ENCODE data around the gene NHERF2.

NHERF2 gene

DNA sequence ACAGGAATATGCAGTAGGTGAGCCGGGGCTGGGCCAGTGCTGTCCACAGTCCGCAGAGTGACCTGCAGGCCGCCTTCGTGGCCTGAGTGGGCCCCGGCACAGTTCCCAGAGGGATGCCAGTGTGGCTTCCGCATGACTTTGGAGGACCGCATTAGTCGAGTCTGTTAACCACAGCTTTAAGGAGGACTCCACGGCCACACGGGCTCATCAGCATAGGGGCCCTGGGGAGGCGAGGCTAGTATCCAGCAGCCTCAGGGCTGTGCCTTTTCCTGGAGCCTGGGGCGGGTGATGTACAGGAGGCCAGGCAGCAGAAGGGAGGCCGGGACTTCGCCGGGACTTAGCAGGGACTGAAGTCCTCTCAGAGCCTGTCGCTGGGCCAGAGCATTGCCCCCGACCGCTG lies 34.3 kb downstream of the NHERF2 start:
- DNase-seq (ENCODE audit: low spot score) = no peak

DNA sequence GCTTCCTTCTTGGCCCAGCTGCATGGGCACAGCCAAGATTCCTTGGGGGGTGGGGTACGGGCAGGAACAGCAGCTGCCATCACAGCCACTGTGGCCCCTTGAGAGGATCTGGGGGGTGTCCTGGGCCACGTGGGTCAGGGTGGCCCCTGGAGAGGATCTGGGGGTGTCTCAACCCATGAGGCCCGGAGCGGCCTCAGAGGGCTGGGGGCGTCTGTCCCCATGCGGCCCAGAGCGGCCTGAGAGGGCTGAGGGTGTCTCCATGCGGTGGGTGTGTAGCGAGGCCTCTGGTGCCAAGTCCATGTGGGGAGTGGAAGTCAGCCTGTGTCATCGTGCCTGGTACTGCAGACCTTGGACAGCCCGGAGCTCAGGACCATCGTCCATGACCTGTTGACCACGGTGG lies 34.8 kb downstream of the NHERF2 start:
- no peak for DNase-seq (ENCODE audit: low spot score)

DNA sequence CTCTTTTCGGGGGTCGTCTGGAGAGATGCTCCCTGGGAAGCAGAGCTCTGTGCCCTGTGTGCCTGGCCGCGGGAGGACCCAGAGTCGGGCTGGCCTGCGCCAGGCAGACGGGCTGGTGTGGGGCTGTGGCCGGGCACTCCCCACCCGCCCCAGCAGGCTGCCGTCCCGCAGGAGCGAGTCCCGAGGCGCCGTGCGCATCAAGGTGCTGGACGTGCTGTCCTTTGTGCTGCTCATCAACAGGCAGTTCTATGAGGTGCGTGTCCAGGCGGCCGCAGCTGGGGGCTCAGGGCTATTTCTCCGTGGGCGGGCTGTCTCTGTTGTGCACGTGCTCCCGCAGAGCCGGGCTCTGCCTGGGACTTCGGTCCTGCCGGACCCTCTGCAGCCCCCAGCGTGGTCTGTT lies 36.1 kb downstream of the NHERF2 start:
- DNase-seq (ENCODE audit: low spot score) = no peak

DNA sequence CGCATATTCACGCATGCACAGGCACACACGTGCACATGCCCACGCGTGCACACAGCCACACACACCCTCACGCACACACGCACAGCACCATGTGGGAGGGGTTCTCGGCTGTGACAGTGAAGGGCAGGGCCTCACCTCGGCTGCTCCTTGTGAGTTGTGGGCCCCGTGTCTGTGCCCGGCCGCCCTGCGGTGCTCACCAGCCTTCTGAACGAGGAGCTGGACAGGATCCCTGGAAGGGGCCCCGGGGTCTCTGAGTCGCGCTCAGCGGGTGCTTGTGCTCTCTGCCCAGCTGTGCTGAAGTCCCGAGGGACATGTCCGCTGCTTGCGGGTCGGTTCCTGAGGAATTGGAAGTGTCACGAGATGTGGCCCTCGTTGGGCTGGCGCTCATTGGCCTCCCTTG lies 37.2 kb downstream of the NHERF2 start:
- DNase-seq (ENCODE audit: low spot score) = no peak

DNA sequence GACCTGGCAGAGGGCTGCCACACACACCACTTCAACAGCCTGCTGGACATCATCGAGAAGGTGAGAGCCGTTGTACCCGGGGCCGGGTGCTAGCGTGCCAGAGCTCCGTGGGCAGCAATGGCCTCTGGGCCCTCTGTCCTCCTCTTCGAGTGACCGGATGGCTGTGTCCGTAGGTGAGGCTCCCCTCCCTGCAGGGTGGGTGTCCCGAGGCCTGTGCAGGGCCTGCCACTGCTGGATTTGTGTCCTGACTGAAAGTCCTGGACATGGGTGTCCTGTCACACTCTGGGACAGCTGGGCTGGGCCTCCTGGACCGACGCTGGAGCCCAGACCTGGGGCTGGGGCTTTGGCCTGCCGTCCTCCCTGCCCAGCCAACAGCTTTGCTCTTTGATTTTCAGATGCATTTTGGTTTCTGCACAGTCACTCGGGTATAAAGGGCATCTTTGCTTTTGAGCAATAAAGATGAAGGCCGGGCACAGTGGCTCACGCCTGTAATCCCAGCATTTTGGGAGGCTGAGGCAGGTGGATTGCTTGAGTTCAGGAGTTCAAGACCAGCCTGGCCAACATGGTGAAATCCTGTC lies 37.8 kb downstream of the NHERF2 start:
- no peak for DNase-seq (ENCODE audit: low spot score)

DNA sequence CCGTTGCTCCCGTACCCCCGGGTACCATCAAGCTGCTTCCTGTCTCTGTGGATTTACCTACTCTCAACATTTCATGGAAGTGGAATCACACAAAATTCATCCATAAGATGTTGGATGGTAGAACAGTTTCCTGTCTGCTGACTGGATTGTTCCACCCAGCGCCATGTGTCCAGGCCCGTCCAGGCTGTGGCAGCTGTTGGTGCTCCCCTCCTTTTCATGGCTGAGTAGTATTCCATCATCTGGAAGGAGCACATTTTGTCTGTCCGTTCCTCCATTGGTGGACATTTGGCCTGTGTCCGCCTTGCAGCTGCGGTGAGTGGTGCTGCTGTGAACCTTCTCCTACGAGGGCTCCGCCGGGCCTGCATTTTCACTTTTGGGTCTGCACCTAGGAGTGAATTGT lies 39.4 kb downstream of the NHERF2 start:
- no peak for DNase-seq (ENCODE audit: low spot score)

DNA sequence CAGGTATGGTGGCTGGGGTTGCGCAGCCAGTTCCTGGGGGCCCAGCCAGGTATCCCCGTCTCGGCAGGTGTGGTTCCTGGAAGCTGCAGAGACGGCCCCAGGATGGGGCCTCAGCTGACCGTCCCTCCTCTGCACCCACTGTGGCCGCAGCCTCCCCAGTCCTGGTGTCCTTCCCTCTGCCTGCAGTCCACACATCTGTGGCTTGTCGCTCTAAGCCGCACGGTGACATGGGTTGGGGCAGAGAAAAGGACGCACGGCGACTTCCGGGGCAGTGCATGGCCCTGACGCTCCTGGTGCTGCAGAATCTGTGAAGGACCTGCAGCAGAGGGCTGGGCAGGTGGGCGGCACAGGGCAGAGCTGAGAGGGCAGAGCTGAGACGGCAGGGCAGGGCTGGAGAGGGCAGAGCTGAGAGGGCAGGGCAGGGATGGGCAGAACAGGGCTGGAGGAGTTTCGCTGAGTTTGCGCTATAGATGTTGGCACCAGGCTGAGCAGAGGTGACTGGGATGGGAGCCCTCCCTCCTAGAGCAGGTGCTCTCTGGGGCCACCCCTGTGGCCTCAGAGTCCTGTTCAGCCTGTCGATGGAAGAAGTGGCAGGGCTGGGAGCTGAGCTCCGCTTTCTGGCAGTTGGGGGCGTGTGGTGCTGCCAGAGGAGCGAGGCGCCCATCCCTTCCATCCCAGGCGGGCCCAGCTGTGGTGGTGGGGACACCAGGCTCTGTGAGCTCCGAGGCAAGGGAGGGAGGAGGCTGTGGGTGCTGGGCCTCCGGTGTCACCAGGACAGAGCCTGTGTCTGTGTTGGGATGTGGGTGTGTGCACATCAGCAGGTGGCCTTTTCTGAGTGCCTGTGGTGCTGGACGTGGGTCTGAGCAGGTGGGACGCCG lies 44.1 kb downstream of the NHERF2 start:
- DNase-seq (ENCODE audit: low spot score) = no peak

DNA sequence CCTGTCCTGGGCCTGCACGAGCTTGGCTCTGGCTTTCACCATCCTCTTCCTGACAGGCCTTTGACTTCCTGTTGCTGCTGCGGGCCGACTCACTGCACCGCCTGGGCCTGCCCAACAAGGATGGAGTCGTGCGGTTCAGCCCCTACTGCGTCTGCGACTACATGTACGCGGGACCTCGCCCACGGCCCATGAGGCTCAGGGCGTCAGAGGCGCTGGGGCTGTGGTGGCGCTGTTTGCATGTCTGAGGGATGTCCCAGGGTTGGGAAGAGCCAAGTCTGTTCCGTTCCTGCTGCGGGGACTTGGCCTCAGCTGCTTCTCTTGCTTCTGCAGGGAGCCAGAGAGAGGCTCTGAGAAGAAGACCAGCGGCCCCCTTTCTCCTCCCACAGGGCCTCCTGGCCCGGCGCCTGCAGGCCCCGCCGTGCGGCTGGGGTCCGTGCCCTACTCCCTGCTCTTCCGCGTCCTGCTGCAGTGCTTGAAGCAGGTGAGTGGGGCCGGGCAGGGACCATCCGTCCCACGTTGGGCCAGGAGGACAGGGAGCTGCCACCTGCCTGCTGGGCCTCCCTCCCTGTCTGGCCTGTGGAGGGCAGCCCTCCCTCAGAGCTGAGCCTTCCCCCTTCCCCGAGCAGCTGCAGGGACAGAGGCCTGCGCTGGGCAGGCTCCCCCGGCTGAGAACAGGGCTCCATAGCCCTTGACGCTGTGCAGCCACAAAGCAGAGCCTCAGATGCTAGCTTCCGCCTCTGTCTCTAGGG lies 44.9 kb downstream of the NHERF2 start:
- no peak for DNase-seq (ENCODE audit: low spot score)

DNA sequence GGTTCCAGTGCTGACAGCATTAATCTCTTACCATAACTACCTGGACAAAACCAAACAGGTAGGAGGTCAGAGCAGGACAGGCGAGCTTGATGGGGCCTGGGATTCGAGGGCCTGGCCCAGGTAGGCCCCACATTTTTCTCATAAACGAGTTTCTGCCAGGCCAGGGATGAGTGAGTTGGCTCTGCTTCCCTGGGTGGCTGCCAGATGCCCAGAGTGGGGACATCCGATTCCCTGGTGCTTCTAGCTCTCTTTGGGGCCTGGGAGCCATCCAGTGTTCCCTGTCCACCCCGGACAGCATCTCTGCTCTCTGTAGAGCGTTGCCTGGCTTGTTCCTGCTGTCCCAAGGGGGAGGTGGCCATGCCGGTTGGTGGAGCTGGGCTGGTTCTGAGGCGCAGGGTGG lies 46.2 kb downstream of the NHERF2 start:
- DNase-seq (ENCODE audit: low spot score) = no peak

DNA sequence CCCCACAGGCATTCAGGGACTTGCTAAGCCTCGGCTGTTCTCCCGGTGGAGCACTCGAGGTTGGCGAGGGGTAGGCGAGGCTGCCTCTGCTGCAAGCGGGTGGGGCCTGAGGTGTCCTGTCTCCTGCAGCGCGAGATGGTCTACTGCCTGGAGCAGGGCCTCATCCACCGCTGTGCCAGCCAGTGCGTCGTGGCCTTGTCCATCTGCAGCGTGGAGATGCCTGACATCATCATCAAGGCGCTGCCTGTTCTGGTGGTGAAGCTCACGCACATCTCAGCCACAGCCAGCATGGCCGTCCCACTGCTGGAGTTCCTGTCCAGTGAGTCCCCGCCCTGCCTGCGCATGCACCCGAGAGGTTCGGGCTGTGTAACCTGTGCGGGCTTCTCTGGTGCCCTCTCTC lies 47.4 kb downstream of the NHERF2 start:
- DNase-seq (ENCODE audit: low spot score) = no peak

DNA sequence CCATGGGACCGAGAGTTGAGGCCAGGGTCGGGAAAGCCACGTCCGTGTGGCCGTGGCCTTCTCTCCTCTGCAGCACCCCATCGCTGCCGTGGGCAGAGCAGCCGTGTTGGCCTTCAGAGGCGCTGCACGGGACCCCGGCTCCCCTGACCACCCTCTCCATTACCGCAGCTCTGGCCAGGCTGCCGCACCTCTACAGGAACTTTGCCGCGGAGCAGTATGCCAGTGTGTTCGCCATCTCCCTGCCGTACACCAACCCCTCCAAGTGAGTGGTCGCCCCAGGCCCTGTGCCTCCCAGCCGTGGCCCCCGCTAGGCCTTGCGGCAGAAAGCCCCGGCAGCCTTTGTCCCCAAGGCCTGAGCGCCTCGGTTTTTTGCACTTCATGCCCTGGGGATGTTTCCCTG lies 48.9 kb downstream of the NHERF2 start:
- DNase-seq (ENCODE audit: low spot score) = no peak

DNA sequence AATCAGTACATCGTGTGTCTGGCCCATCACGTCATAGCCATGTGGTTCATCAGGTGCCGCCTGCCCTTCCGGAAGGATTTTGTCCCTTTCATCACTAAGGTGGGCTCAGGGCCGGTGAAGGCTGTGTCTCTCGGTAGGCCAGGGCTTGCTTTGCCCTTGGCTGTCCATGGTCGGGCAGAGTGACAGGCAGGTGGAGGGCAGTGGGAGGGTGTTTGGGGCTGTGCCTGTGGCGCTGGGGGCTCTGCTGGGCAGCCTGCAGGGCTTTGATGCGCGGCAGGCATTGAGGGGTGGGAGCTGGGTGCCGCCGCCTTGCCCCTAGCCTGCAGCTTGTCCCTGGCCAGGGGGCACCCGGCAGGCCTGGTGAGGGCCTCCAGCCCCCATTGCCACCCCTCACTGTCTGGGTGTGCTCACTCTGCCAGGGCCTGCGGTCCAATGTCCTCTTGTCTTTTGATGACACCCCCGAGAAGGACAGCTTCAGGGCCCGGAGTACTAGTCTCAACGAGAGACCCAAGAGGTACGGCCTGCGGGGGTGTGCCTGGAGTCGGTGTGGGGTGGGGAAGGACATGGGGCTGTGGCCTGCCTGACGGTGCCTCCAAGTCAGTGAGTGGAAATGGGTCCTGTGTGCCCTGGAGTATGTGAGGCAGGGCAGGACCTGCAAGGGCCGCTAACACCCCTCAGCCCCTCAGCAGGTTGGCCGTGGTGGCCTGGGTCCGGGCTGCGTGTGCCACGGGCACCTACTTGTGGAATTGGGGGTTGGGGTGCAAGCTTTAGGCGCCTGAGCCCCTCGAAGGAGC lies 49.6 kb downstream of the NHERF2 start:
- DNase-seq (ENCODE audit: low spot score) = no peak

DNA sequence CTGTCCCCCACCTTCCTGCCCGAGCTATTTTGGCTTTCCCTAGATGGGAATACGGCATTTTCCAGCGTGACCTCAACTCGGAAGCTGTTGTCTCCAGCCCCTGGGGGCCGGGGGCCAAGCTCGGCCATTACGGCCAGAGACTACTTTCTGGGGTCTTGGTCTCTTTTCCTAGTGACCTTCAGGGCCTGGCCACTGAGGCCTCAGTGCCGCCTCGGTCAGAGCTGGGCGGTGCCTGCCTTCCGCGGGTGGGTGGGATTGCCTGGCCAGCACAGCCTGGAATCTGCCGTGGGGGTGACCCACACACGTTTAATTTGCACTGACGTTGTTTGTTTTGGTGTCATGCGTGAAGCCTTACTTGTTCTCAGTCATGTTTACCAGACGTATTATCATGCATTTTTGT lies 50.3 kb downstream of the NHERF2 start:
- DNase-seq (ENCODE audit: low spot score) = no peak

DNA sequence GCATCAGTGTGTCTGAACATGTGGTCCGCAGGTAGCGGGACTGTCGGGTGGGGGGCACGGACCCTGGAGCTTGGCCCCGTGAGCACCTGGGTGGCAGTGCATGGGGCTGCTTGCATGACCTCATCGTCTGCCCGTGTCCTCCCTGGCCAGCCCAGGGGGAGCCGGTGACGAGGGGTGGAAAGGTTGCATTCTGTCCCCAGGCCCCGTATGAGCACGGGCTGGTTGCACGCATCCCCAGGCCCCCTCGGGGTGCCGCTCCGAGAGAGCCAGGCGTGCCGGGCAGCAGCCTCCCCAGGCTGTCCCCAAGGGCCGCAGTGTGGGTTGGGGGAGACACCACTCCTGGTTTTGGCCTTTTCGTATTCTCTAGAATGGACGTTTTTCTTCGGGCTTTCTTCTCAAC lies 51.0 kb downstream of the NHERF2 start:
- DNase-seq (ENCODE audit: low spot score) = no peak

DNA sequence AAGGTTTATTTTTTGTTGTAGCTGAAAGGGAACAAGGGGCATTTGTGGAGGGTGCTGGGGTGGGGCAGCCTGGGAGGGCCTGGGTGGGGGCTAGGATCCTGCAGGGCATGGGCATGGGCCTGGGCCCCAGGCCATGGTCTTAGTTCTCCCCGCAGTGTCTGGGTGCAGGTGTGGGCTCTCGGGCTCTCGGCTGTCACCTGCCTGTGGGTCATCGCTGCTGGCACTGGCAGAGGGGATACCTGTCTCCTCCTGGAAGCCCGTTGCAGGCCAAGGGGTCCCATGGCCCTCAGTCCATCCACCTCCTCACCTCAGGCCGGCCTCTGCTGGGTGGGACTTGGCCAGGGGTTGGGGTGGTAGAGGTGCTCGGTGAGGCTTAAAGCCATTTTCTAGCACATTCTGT lies 51.4 kb downstream of the NHERF2 start:
- DNase-seq (ENCODE audit: low spot score) = no peak

DNA sequence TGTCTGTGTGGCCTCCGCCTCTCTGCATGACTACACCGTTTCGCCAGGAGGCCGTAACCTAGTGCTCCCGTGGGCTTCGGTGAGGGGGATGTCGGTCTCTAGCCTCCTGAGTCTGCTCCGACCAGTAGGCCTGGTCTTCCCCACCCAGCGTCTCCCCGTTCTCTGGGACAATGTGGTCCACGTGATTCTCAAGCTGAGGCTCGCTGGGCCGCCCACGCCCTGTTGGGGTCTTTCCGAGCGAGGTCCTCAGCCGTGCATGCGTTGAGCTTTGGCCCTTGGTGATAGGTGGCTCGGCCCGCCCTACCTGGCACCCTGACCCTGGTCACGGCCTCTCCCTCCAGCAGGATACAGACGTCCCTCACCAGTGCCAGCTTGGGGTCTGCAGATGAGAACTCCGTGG lies 52.0 kb downstream of the NHERF2 start:
- no peak for DNase-seq (ENCODE audit: low spot score)

DNA sequence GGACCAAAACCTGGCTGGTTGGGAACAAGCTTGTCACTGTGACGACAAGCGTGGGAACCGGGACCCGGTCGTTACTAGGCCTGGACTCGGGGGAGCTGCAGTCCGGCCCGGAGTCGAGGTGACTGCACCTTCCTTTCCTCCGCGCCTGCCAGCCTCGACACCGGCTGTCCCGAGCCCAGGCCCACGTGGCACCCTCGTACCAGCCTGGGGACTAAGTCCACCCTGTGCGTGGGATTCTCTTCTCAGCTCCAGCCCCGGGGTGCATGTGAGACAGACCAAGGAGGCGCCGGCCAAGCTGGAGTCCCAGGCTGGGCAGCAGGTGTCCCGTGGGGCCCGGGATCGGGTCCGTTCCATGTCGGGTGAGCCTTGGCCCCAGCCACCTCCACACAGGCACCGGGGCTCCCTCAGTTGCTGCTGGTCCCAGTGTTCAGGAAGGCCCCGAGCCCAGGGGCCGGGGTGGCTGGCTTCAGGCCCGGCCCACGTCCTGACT lies 52.7 kb downstream of the NHERF2 start:
- no peak for DNase-seq (ENCODE audit: low spot score)

DNA sequence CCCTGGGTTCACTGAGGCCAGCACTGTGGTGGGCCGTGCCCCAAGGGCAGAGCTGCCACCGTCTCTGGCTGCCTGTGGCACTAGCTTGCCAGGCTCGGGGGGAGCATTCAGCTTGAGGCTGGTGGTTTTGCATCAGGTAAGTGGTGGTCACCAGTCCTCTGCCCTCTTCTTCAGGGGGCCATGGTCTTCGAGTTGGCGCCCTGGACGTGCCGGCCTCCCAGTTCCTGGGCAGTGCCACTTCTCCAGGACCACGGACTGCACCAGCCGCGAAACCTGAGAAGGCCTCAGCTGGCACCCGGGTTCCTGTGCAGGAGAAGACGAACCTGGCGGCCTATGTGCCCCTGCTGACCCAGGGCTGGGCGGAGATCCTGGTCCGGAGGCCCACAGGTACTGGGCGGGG lies 53.3 kb downstream of the NHERF2 start:
- DNase-seq (ENCODE audit: low spot score) = no peak

DNA sequence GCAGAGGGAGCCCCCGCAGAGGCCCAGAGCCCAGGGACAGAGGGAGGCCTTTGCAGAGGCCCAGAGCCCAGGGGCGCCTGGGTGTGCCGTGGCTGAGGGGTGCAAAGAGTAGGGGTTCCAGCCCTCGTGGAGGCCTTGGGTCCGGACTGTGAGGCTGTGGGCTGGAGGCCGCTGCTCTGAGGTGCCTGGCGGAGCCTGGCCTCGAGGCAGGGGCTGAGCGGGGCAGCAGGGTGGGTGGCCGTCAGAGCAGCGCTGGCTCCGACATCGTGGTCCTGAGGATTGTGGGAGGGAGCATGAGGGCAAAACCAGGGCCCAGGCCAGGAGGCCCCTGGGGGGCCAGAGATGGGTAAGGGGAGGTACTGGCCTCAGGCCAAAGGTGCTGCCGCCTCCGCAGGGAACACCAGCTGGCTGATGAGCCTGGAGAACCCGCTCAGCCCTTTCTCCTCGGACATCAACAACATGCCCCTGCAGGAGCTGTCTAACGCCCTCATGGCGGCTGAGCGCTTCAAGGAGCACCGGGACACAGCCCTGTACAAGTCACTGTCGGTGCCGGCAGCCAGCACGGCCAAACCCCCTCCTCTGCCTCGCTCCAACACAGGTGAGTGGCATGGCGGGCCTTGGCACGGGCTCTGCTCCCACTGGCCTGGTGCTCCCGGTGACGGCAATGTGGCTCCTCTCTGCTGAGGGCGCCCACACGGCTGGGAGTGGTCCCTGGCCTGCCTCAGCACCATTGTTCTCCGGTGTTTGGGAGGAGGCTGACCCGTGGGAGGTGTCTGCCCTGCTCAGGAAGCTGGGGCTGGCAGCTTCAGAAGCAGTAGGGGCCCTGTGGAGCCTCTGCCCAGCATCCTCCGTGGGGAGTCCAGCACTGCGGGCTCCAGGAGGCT lies 54.7 kb downstream of the NHERF2 start:
- no peak for DNase-seq (ENCODE audit: low spot score)

DNA sequence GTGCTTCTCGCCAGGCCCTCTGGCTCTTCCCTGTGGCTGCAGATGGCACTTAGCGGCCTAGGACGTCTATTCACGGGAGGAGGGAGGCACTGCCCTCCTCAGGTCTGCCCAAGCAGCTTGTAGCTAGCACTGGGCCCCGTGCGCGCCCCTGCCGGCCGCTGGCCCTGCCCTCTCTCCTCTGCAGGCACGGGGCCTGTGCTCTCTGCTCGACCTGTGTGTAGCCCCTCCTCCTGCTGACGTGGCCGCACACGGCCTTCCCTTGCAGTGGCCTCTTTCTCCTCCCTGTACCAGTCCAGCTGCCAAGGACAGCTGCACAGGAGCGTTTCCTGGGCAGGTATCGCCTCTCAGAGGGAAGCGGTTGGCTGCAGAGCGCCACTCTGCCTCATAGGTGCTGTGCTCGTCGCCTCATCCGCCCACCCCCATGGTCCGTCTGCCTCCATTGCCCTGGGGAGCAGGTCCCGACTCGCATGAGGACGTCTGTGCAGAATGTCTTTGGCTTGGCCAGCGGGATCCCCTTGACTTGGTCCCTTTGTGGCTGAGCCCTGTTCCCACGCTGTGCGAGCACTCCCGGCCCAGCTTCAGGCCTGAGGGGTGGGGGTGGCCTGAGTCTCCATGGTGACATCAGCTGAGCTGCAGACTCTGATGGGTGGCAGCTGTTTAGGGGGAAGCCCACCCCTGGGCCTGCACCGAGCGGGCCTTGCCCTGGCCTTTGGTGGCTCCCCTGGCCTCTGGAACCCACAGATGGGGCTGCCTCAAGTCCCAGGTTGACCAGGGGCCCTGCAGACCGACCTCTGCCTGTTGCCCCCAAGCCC lies 55.7 kb downstream of the NHERF2 start:
- DNase-seq (ENCODE audit: low spot score) = no peak
